ENCODE measurements around the gene MFN2. TPM values are rescaled to one million over a fixed set of nuclear protein-coding genes. Genes with fewer than 3 reads are reported as not detected.

Gene MFN2
- total and polyA plus RNA-seq, 9 of the 15 experiments (the other 6 are each of a cell fraction or from before 2014, with no cell fraction given): 10.5 to 158 (median 87.1) TPM

DNA sequence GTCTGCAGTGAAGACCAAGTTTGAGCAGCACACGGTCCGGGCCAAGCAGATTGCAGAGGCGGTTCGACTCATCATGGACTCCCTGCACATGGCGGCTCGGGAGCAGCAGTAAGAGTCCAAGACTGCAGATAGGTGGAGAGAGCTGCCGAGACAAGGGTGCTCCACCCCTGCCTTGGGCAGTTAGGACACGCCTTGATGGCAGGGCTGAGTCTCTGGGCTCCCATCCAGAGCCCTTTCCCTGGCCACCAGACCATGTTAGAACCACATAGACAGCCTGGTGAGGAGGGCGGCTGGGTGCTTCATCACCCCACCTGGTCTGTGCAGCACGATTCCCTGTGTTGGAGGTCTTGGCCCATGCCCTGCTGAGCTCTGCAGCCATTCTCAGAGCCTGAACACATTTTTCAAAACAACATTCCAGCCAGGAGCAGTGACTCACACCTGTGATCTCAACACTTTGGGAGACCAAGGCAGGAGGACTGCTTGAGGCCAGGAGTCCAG, 21.8 kb downstream of the MFN2 start (continued):
- TF ChIP-seq, protein P1, sequence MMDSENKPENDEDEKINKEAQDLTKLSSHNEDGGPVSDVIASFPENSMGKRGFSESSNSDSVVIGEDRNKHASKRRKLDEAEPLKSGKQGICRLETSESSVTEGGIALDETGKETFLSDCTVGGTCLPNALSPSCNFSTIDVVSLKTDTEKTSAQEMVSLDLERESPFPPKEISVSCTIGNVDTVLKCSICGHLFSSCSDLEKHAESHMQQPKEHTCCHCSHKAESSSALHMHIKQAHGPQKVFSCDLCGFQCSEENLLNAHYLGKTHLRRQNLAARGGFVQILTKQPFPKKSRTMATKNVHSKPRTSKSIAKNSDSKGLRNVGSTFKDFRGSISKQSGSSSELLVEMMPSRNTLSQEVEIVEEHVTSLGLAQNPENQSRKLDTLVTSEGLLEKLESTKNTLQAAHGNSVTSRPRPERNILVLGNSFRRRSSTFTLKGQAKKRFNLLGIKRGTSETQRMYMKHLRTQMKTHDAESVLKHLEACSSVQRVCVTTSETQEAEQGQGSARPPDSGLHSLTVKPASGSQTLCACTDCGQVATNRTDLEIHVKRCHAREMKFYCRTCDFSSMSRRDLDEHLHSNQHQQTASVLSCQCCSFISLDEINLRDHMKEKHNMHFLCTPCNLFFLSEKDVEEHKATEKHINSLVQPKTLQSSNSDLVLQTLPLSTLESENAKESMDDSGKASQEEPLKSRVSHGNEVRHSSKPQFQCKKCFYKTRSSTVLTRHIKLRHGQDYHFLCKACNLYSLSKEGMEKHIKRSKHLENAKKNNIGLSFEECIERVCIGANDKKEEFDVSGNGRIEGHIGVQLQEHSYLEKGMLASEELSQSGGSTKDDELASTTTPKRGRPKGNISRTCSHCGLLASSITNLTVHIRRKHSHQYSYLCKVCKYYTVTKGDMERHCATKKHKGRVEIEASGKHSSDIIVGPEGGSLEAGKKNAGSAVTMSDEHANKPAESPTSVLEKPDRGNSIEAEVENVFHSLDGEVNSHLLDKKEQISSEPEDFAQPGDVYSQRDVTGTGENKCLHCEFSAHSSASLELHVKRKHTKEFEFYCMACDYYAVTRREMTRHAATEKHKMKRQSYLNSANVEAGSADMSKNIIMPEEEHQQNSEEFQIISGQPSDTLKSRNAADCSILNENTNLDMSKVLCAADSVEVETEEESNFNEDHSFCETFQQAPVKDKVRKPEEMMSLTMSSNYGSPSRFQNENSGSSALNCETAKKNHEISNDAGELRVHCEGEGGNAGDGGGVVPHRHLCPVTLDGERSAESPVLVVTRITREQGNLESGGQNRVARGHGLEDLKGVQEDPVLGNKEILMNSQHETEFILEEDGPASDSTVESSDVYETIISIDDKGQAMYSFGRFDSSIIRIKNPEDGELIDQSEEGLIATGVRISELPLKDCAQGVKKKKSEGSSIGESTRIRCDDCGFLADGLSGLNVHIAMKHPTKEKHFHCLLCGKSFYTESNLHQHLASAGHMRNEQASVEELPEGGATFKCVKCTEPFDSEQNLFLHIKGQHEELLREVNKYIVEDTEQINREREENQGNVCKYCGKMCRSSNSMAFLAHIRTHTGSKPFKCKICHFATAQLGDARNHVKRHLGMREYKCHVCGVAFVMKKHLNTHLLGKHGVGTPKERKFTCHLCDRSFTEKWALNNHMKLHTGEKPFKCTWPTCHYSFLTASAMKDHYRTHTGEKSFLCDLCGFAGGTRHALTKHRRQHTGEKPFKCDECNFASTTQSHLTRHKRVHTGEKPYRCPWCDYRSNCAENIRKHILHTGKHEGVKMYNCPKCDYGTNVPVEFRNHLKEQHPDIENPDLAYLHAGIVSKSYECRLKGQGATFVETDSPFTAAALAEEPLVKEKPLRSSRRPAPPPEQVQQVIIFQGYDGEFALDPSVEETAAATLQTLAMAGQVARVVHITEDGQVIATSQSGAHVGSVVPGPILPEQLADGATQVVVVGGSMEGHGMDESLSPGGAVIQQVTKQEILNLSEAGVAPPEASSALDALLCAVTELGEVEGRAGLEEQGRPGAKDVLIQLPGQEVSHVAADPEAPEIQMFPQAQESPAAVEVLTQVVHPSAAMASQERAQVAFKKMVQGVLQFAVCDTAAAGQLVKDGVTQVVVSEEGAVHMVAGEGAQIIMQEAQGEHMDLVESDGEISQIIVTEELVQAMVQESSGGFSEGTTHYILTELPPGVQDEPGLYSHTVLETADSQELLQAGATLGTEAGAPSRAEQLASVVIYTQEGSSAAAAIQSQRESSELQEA (IDR thresholded peaks at IDR 0.05; ENCODE audit: low read depth): no peak

GRCh38 chr1:12003762-12004161, 23.5 kb downstream of the MFN2 start:
- no peak overlapping the region for H2AFZ ChIP-seq (ENCODE audit: low read depth, low read length)
- BruUV-seq (replicated peaks): no TSS peak
- ATAC-seq: no peak
- H3K4me1 ChIP-seq (replicated peaks in 1 of 2; ENCODE audit: control insufficient read depth in 2 of 2, insufficient read depth in 2 of 2, low read length in 2 of 2): peaks cover 23 to 34% of the 10 kb centered on the region in 2 experiments; a peak in 4 of 5 replicates
- no peaks in the 10 kb centered on the region for H3K27me3 ChIP-seq (ENCODE audit: control insufficient read depth in 2 of 2, insufficient read depth in 2 of 2, low read length in 2 of 2)
- in situ Hi-C loops (cut with MboI): no loop called here
- ChIA-PET POLR2A (interaction anchor here (0.6 to 5.0 kb wide), 7 partner anchors 12 to 432 kb away, joined by 3 to 52 read pairs (median 3); partner anchors contain the start of genes MFN2 and MIIP), CTCF (ENCODE audit: low intra/inter-chr PET ratio) (no interaction called here)
- H3K4me3 ChIP-seq: no peak overlapping the region
- no peak overlapping the region; a peak in 1 of 4 replicates for H3K9ac ChIP-seq (ENCODE audit: insufficient read depth in 1 of 2, low read depth in 2 of 2, low read length in 2 of 2)
- peaks cover 83% of the 10 kb centered on the region for H3K36me3 ChIP-seq (ENCODE audit: control insufficient read depth, insufficient read depth, low read length)
- H3K27ac ChIP-seq (ENCODE audit: extremely low read depth, low read depth, low read length): no peak overlapping the region
- no peak for FAIRE-seq
- no peaks in the 10 kb centered on the region for H3K9me3 ChIP-seq (replicated peaks; ENCODE audit: control insufficient read depth, insufficient read depth, low read depth, low read length)
- H3K79me2 ChIP-seq (ENCODE audit: control insufficient read depth, insufficient read depth, low read length): peaks cover 11% of the 10 kb centered on the region; the same call in 2 of the 3 replicates
- H4K20me1 ChIP-seq (replicated peaks; ENCODE audit: control insufficient read depth, insufficient read depth, low read length): no peaks in the 10 kb centered on the region
- intact Hi-C loops (cut with micrococcal nuclease): loop anchor here (2.0 kb wide), 1 partner anchor 15 kb away; the partner anchor contains the start of gene MIIP
- H3K9me1 ChIP-seq (ENCODE audit: control insufficient read depth, insufficient read depth, low read length): no peaks in the 10 kb centered on the region
- no peak for DNase-seq (ENCODE audit: extremely low read depth in 1 of 4, low spot score in 3 of 4)
- no peak overlapping the region for H3K4me2 ChIP-seq (ENCODE audit: insufficient read depth, low read length)
- WGBS (ENCODE audit: insufficient coverage, low coverage, missing lambda C conversion rate): 89% methylated on average over 12 of the region's 12 CpGs
- TF ChIP-seq ZNF217 (CRISPR knock-in tag; IDR thresholded peaks at IDR 0.05) (no peak), CBX3 (IDR thresholded peaks at IDR 0.05; ENCODE audit: borderline replicate concordance in 1 of 2, low read length in 2 of 2) (no peak), ZNF134 (CRISPR knock-in tag; conservative IDR thresholded peaks at IDR 0.05) (no peak), PTTG1 (tag; IDR thresholded peaks at IDR 0.05; ENCODE audit: low read depth) (no peak), NCOR1 (IDR thresholded peaks at IDR 0.05) (no peak), NCOA2 (IDR thresholded peaks at IDR 0.05; ENCODE audit: partially characterized antibody in 2 of 2) (no peak), NCOA1 (IDR thresholded peaks at IDR 0.05; ENCODE audit: low read depth) (no peak), TAF1 (IDR thresholded peaks at IDR 0.05; ENCODE audit: control insufficient read depth, extremely low read depth, insufficient read depth, low read length, severe bottlenecking) (no peak), CXXC5 (CRISPR knock-in tag; IDR thresholded peaks at IDR 0.05) (no peak), ZNF133 (CRISPR knock-in tag; IDR thresholded peaks at IDR 0.05) (no peak)
- TF ChIP-seq, protein P2, sequence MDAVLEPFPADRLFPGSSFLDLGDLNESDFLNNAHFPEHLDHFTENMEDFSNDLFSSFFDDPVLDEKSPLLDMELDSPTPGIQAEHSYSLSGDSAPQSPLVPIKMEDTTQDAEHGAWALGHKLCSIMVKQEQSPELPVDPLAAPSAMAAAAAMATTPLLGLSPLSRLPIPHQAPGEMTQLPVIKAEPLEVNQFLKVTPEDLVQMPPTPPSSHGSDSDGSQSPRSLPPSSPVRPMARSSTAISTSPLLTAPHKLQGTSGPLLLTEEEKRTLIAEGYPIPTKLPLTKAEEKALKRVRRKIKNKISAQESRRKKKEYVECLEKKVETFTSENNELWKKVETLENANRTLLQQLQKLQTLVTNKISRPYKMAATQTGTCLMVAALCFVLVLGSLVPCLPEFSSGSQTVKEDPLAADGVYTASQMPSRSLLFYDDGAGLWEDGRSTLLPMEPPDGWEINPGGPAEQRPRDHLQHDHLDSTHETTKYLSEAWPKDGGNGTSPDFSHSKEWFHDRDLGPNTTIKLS (IDR thresholded peaks at IDR 0.05; ENCODE audit: borderline replicate concordance, low read depth): no peak
